BE2C (cell line): ENCODE measurements around the gene CIPC.
A peak's percentile ranks its signal among the peaks of the same experiment; 100 is the strongest.

ENCODE experiments used
- DNase-seq: peaks from one replicate; pipeline ENCODE4 v3.0.0-alpha.2; 2020
- H3K27me3 ChIP-seq: fragments of 250-450 bp; sonication (Bioruptor Pico); 2 replicates; pipeline ENCODE4 v1.5.1; 2020; ENCODE audit warnings: mild to moderate bottlenecking
- H3K36me3 ChIP-seq: fragments of 250-450 bp; sonication (Bioruptor Pico); 2 replicates; pipeline ENCODE4 v1.5.1; 2020; ENCODE audit warnings: mild to moderate bottlenecking
- H3K4me1 ChIP-seq: fragments of 250-450 bp; sonication (Bioruptor Pico); 2 replicates; pipeline ENCODE4 v1.5.1; 2020
- H3K4me3 ChIP-seq: 2 replicates; pipeline ENCODE4 v1.5.1; 2011; ENCODE audit warnings: low read depth, low read length
- H3K9me3 ChIP-seq: fragments of 250-450 bp; sonication (Bioruptor Pico); 2 replicates; pipeline ENCODE4 v1.5.1; 2020
- CTCF ChIP-seq: IDR thresholded peaks from 2 replicates; pipeline ENCODE4 v1.5.1; 2012; ENCODE audit warnings: mild to moderate bottlenecking, low read depth, low read length

Gene CIPC

DNA sequence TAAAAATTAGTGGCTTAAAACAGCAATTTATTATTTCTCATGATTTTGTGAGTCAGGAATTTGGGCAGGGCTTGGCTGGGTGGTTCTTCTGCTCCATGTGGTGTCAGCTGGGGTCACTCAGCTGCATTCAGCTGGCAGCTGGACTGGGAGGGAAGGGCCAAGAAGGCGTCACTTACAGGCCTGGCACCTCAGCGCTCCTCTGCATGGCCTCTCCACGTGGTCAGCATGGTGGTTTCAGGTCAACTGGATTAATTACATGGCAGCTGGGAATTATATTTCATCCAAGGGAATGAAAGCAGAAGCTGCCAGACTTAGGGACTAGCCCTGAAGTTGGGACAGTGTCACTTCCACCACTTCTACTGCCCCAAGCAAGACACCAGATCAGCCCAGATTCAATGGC, 42.1 kb upstream of the CIPC start:
- Histone ChIP-seq H3K9me3 (no peaks in the 10 kb centered on the region), H3K4me3 (no peak overlapping the region), H3K36me3 (no peaks in the 10 kb centered on the region), H3K4me1 (peaks cover 46% of the 10 kb centered on the region), H3K27me3 (no peaks in the 10 kb centered on the region)
- no peak for TF ChIP-seq CTCF
- no peak for DNase-seq

- DNase-seq: peak; percentile 53
Measured at GRCh38 chr14:77058117-77058516, 39.9 kb upstream of the CIPC start.

GRCh38 chr14:77058785-77059184, 39.3 kb upstream of the CIPC start:
- TF ChIP-seq CTCF: no peak
- no peaks in the 10 kb centered on the region for H3K27me3 ChIP-seq
- no peak overlapping the region for H3K4me3 ChIP-seq
- H3K9me3 ChIP-seq: no peaks in the 10 kb centered on the region
- H3K36me3 ChIP-seq: no peaks in the 10 kb centered on the region
- H3K4me1 ChIP-seq: peaks cover 28% of the 10 kb centered on the region
- DNase-seq: no peak

More at GRCh38 chr14:77058117-77058516, 39.9 kb upstream of the CIPC start:
- Histone ChIP-seq H3K27me3 (no peaks in the 10 kb centered on the region), H3K4me1 (peaks cover 33% of the 10 kb centered on the region), H3K36me3 (no peaks in the 10 kb centered on the region), H3K4me3 (no peak overlapping the region), H3K9me3 (no peaks in the 10 kb centered on the region)
- no peak for TF ChIP-seq CTCF

DNA sequence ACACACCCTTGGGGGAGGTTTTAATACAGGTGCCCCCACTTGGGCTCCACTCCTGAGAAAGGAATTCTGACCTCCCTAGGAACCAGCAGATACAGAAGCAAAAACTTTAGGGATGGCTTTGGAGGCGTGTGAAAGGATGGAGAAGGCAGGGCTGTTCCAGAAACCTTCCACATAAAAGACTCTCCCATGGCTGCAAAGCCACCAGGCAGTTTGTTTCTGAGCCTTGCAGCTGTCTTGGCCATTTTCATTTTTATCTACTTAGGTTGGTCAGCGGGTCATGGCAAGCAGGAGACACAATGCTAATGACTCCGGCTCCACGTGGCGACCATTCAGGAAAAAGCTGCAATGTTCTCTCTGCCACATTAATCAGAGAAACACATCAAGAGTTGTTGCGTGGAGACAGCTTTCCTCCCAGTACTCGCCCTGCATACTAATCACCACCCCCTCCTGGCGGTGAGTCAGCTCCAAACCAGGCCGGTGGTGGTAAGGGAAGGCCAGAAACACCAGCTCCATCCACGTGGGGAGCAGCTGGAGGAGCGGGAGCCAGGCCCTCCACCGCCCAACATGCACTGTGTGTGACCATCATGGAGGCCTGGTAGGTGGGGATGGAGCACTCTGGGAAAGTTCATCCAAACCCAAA, 38.7 kb upstream of the CIPC start:
- Histone ChIP-seq H3K9me3 (no peaks in the 10 kb centered on the region), H3K36me3 (no peaks in the 10 kb centered on the region), H3K4me3 (no peak overlapping the region), H3K27me3 (no peaks in the 10 kb centered on the region), H3K4me1 (peaks cover 27% of the 10 kb centered on the region)
- peak; percentile 71 for TF ChIP-seq CTCF
- DNase-seq: peak; percentile 95

DNA sequence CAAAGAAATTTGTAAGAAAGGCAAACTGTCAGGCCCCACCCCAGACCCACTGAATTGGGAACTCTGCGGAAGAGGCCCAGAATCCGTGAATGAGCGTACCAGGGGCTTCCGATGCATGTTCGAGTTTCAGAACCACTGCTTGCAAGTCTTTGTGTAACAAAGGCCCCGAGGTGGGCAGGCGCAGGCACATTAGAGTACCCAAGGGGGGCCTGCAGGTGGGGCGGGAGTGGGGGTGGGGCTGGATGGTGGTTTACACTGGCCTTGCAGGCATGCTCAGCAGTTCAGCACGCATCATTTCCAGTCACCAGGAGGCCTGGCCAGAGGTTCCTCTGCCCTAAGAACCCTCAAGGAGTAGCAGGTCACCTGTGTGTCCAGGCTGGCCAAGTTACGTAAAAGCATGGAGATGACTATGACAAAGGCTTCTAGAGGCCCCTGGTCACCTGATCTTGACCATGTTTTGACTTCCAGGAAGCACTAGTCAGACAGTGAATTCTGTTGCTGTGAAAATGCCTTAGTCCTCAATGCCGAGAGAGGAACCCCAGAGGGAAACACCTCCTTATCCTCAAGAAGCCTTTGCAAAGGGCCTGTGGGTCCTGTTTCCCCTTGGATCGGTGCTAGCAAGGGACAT, 36.3 kb upstream of the CIPC start:
- DNase-seq: no peak
- no peaks in the 10 kb centered on the region for H3K27me3 ChIP-seq

More for the DNA sequence above, 36.3 kb upstream of the CIPC start:
- TF ChIP-seq CTCF: no peak
- Histone ChIP-seq H3K4me3 (no peak overlapping the region), H3K9me3 (no peaks in the 10 kb centered on the region), H3K36me3 (no peaks in the 10 kb centered on the region), H3K4me1 (peaks cover 34% of the 10 kb centered on the region)
